Measurements from ENCODE around the gene CFAP45. TPM values are rescaled to one million over a fixed set of nuclear protein-coding genes. Genes with fewer than 3 reads are reported as not detected.

CFAP45 gene
- polyA plus RNA-seq (ENCODE audit: insufficient read length in 4 of 4) = 1 to 10 TPM; 3.7 to 5.2 (median 4.3) TPM

- peak in 2 of 4 donors; percentile 74 to 75 for DNase-seq (ENCODE audit: low read depth in 4 of 4, low spot score in 2 of 4)
These were observed at the start of gene CFAP45 for GRCh38 chr1:159900086-159900680. CFAP45 (minus strand) TSS chr1:159900165; CDS start chr1:159900098, 67 bp downstream.

DNA sequence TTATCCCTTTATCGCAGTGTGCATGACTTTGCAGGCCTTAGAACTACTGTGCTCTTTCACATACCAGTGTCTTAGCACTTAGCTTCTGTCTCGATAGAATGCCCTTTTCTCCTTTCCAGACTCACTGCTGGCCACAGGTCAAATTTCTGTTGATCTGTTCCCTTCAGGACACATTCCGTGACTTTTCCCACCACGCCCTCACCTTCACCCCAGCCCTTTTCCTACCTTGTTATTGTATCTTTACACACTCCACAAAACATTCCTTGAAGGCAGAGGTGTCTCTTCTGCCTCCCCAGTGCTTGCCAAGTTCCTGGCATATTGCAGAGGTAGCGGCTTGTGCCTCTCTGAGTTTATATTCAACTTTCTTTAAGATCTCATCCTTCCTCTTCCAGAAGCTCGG is 49.2 kb upstream of the CFAP45 start:
- no peak for DNase-seq (ENCODE audit: low read depth in 4 of 4, low spot score in 2 of 4)

DNA sequence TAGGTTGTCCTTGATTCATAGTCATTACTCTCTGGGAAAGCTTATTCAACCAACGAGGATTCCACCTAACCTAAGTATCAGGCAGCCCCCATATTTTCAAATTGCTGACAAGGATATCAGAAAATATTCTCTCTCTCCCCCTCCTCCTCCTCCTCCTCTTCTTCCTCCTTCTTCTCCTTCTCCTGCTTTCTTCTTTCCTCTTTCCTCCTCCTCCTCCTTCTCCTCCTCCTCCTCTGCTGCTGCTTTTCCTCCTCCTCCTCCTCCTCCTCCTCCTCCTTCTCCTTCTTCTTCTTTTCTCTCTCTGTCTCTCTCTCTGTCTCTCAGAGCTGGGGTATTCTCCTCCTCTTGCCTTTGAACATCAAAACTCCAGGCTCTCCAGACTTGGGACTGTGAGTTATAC is 48.0 kb upstream of the CFAP45 start:
- no peak for DNase-seq (ENCODE audit: low read depth in 4 of 4, low spot score in 2 of 4)

DNA sequence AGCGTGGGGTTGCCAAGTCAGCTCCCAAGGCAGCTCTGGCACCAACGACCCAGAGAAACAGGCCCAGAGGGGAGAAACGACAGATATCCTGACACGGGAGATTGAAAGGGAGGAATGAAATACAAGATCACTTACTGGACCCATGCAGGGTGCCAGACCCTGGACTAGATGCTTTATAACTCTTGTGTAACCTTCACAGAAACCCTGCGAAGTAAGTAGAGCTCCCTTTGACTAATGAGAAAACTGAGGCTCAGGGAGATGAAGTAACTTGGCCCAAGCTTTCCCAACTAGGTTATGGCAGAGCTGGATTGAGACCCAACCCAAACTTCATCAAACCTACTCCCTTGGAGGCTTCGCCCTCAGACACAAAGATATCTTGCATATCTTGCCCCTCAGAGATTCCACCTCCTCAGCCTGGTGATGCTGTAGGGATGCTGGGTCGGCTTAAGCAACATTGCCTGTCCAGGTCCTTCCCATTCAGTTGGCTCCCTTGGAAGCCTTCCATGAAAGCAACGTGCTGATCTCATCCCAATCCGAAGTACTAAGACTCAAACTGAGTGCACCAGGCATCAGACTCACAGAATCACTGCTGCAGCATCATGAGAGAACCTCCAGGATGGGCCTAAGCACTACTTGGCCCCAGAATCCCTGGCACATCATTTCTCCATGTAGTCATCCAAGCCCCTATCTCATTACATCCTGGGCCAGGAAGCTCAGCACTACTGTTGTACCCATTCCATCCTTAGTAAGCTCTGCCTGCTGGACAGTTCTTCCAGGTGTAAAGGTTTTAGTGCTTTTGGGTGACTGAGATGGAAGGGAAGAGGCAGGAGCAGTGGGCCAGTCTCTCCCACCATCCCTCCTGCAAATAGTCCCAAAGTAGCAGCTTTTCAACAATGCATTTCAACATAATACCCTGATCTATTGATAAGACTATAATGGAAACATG is 46.5 kb upstream of the CFAP45 start:
- no peak for DNase-seq (ENCODE audit: low read depth in 4 of 4, low spot score in 2 of 4)

DNA sequence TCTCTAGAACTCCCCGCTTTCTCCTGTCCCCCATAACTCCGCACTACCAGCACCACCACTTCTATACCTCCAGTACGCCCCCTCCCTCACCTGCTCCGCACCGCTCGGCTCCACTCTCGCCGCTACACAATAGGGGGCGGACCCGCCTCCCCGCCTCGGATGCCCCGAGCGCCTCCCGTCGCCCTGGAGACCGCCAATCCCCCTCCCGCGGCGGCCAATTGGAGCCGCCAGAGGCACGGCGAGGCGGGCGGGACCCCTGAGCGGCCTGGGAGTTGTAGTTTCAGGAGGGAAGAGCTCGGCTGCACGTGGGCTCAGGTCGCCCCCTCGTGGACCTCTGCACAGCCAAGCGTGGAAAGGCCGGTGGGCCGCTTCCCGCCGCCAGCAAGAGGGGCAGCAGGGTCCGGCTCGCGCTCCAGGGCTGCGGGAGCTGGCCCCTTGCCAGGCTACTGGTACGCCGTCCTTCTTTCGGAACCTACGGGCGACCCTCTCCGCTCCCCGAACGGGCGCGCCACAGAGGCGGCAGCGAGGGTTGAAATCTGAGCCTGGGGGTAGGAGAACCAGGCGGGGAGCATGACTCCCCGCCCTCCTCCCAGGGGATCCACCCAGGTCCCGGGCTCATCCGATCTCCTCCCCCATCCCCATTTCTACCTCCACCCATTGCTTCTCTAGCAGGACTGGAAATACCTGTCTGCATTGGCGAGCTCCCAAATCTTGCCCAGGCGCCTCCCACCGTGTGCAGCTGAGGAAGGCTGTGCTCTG is 45.7 kb upstream of the CFAP45 start, which contains the start of gene IGSF9:
Gene IGSF9 (minus strand): TSS at position 131 of the 759 bp plus-strand sequence. CDS start 2,159 bp downstream, outside the sequence.
- DNase-seq (ENCODE audit: low read depth in 4 of 4, low spot score in 2 of 4) = peak; percentile 72 to 85 (median 74)

DNA sequence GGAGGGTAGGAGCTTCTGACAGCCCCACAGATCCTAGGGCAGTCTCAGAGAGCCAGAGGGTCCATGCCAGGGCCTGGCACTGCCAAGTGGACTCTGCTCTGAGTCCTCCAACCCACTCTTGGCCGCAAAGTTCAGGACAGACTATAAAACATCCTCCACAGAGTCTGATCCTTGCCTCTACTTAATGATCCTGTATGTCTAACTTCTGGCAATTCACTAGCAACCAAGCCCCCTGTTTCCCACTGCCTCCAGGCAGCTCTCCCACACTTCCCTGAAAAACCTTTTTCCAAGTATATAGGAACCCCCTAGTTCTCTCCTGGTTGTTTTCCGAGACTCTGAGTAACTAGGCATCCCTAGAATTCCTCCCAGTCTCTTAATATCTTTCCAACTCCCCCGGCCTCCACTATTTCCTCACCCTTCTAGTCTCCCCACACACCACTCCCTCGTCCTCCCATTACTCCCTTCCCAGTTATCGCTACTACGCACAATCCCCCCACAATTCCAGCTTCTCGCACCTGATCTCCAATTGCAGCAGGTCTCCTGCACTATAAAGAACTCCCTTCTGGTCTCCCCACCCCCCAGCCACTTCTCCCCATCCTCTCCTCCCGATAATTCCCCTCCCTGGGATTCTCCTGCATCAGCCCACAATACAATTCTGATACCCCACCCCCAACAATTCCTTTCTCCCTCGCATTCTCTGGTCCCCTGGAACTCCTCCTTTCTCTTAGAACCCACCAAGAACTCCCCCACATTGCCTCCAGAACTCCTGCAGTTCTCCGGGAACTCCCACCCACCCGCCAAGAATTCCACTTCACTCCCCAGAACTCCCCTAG is 44.9 kb upstream of the CFAP45 start:
- DNase-seq (ENCODE audit: low read depth in 4 of 4, low spot score in 2 of 4) = no peak

DNA sequence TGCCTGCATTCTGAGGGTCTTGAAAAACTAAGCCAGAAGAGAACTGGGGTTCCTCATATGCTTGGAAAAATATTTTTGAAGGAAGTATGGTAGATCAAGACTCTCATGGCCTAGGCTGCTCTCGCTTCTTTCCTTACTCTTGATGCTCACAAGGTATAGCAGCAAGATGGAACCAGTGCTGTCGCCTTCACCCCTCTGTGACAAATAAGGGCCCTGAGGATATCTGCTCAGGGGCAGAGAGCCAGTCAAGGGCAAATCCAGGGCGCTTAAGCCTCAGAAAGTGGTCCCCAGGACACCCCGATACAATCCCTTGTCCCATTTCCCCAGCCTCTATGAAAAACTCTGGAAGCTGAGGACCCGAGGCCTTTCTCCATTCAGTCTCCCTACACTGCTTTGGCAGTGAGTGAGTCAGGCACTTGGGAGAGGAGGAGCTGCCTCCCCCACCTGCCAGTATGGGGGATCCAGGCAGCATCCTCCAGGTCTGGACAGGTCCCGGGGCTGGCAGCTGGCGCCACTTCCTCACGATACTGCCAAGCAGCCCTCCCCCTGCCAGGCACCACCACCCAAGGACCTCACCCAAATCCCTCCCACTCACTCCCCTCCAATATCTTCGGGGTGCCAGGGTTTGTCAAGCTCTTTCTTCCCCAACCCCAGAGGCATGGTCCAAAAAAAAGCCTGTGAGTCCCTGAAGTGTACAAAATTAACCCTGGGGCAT is 44.1 kb upstream of the CFAP45 start:
- DNase-seq (ENCODE audit: low read depth in 4 of 4, low spot score in 2 of 4) = no peak

GRCh38 chr1:159943278-159943640 is 43.3 kb upstream of the CFAP45 start:
- no peak for DNase-seq (ENCODE audit: low read depth in 4 of 4, low spot score in 2 of 4)

- no peak for DNase-seq (ENCODE audit: low read depth in 4 of 4, low spot score in 2 of 4)
These were observed 42.8 kb upstream of the CFAP45 start for GRCh38 chr1:159942632-159943277.

DNA sequence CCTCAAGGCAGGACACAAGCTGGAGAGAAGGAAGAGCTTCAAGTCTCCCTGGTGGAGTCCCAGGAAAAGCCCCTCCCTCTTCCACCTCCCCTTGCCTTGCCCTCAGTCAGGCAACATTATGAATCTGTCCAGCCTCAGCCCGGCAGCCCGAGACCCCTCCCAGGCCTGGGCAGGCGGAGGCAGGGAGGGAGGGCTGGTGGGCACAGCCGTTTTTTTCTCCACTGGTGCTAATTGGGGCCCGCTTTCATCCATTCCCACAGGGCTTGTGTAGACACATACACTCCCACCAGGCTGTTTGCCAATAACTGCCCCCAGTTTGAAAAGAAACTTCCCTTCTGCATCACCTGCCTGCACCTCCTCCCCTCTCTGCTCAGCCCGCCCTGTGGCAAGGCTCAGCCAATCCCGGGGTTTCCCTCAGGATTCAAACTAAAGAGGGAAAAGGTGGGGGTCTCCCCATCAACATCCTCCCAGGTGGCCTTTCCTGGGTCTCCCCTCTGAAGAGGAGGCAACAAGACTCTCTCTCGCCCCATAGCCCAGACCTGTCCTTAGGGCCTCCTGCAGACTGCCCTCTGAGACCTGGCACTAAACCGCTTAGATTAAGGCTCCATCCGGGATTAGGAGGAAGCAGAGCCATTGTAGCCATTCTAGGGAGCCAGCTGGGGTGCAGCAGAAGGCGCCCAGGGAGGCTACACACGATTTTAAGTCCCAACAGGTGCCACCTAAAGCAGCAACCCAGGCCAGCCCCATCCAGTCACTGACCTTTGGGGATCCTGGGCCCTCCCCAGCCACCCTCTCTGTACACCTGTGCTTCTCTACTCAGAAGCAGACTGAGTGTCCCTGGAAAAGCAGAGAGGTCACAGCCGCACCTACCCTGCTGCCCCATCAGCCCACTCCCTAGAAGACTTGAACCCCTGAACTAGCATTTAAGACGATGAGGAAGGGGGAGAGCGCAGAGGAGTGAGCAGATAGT is 41.9 kb upstream of the CFAP45 start:
- no peak for DNase-seq (ENCODE audit: low read depth in 4 of 4, low spot score in 2 of 4)

- DNase-seq (ENCODE audit: low read depth in 4 of 4, low spot score in 2 of 4) = no peak
These were observed 41.2 kb upstream of the CFAP45 start for GRCh38 chr1:159941141-159941540.

DNA sequence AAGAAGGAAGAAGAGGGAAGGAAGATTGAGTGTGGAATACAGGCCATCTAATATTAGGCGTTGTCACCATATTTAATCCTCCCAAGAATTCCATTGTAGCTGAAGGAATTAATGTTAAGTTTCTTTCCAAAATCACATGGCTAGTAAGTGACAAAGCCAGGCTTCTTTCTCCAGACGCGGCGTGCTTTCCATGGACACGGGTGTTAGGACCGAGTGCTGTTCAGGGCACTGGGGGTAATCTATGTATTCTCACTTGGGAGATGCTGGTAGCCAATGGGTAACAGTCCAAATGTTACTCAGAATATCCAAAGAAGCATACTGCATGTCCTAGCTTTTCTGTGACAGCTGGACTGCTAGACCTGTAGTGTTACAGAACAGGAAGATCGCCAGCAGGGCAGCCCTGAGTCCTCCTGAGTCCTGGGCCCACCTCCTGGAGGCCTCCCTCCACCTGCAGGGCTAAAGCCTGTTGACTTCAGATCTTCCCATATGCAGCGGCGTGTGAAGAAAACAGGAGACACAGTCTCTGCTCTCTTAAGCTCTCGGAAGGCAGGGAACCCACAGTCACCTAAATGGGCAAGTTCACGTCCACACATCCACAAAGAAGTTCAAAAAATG is 40.1 kb upstream of the CFAP45 start:
- DNase-seq (ENCODE audit: low read depth in 4 of 4, low spot score in 2 of 4) = no peak

DNA sequence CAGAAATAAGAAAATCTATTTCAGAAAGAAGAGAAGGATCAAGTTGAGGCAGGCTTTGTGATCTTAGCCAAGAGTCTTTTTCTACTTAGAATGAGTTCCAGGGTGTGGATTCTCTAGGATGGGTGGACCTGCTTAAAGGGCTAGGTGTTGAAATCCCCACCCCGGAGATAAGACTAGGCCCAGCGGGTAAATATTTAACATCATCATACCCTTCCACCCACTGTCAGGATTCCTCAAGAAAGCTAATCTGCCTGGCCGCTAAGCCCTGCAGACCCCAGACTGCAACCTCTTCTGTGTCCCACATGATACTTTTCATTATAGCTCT is 39.7 kb upstream of the CFAP45 start:
- DNase-seq (ENCODE audit: low read depth in 4 of 4, low spot score in 2 of 4) = no peak

DNA sequence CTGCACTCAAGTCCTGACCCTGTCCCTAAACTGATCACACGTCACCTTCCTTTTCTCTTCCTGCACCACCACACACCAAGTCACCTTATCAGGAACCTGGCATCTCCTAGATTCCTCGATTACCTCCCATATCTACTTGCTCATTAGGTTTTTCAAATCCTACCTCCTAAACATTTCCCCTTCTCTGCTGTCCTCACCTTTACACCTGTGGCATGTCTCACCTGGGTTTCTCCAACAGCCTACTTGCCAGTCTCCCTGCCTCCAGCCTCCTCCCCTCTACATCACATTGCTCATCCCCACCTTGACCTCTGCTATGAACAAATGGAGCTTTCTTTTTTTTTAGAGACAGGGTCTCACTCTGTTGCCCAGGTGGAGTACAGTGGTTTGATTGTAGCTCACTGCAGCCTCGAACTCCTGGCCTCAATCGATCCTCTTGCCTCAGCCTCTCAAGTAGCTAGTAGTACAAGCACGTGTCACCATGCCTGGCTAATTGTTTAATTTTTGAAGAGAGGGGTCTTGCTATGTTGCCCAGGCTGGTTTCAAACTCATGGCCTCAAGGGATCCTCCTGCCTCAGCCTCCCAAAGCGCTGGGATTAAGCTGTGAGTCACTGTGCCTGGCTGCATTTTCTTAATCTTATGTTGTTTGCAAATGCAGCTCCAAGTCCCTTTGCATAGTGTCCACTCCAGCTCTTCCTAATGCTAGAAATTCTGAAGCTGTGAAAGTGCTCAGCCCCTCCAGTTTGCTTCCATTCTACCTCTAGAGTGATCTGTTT is 39.1 kb upstream of the CFAP45 start:
- no peak for DNase-seq (ENCODE audit: low read depth in 4 of 4, low spot score in 2 of 4)

DNA sequence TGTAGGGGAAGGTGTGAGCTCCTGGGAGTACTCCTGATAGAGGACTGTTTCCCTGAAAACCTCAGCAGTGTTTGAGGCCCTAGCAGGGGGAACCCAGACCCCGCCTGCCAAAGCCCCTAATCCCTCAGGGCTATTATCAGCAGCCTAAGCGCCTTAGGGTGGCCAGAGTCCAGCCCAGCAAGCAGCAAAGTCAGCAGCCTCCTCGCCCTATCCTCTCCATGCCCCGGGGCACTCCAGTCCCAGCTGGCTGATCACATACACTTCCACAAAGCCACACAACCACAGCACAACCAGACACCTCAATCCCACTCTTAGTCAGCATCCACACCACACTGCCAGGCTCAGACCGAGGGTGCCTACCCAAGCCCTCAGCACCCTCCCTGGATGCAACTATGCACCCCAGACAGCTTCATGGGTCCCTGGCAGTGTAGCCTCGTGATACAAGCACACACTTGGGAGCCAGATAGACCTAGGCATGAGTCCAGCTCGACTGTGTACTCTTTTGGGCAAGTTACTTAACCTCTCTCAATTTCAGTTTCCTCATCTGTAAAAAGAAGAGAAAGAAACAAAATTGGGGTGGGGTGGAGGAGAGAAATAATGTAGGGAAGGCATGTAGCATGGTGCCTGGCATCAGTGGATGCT is 38.4 kb upstream of the CFAP45 start:
- DNase-seq (ENCODE audit: low read depth in 4 of 4, low spot score in 2 of 4) = no peak

- no peak for DNase-seq (ENCODE audit: low read depth in 4 of 4, low spot score in 2 of 4)
These were observed 37.2 kb upstream of the CFAP45 start for GRCh38 chr1:159937054-159937750.

Data from left renal cortex interstitium (tissue), 4 donors.